GM12878 (cell line): Measurements from ENCODE around the gene STAMBP.

Source experiments
- CHD1 ChIP-seq: IDR thresholded peaks from 2 replicates; pipeline ENCODE4 v1.6.1; 2012; ENCODE audit warnings: low read depth, low read length, improper control_type of control experiment
- CTCF ChIP-seq, 3 experiments: IDR thresholded peaks in 2 of 3; conservative IDR thresholded peaks in 1 of 3; 2 replicates each; pipeline ENCODE4 v1.5.1; 2011; ENCODE audit warnings: low read depth in 3 of 3, low read length in 3 of 3, mild to moderate bottlenecking in 3 of 3, control low read depth in 2 of 3, moderate library complexity in 2 of 3, inconsistent platforms in 1 of 3, mixed read lengths in 1 of 3; ENCODE audit not compliant: control insufficient read depth in 2 of 3, insufficient read depth in 1 of 3; ENCODE audit errors: extremely low read depth in 1 of 3
- ETV6 ChIP-seq, 2 experiments: fragments of 450-650 bp in 1 of 2; IDR thresholded peaks in 1 of 2; conservative IDR thresholded peaks in 1 of 2; 2 replicates each; pipeline ENCODE4 v1.6.1; 2014; ENCODE audit warnings: antibody characterized with exemption in 1 of 2, borderline replicate concordance in 1 of 2, low read depth in 1 of 2, mild to moderate bottlenecking in 1 of 2, moderate library complexity in 1 of 2
- MTA3 ChIP-seq: IDR thresholded peaks from 2 replicates; pipeline ENCODE4 v1.6.1; 2012; ENCODE audit warnings: low read length, inconsistent platforms, borderline replicate concordance
- PBX3 ChIP-seq: IDR thresholded peaks from 2 replicates; pipeline ENCODE4 v1.6.1; 2011; ENCODE audit warnings: mild to moderate bottlenecking, low read depth, low read length, moderate library complexity; ENCODE audit not compliant: insufficient replicate concordance
- REST ChIP-seq: IDR thresholded peaks from 2 replicates; pipeline ENCODE4 v1.6.1; 2012; ENCODE audit warnings: mild to moderate bottlenecking, low read depth, low read length
- SMAD5 ChIP-seq: IDR thresholded peaks from 2 replicates; pipeline ENCODE4 v1.6.1; 2016; ENCODE audit warnings: antibody characterized with exemption, low read depth
- TBL1XR1 ChIP-seq: IDR thresholded peaks from 2 replicates; pipeline ENCODE4 v1.6.1; 2012; ENCODE audit warnings: low read depth, low read length, improper control_type of control experiment
- TCF7 ChIP-seq: IDR thresholded peaks from 2 replicates; pipeline ENCODE4 v1.6.1; 2014; ENCODE audit warnings: antibody characterized with exemption, borderline replicate concordance
- YBX1 ChIP-seq: fragments of 450-650 bp; IDR thresholded peaks from 2 replicates; pipeline ENCODE4 v1.6.1; 2016; ENCODE audit warnings: antibody characterized with exemption

DNA sequence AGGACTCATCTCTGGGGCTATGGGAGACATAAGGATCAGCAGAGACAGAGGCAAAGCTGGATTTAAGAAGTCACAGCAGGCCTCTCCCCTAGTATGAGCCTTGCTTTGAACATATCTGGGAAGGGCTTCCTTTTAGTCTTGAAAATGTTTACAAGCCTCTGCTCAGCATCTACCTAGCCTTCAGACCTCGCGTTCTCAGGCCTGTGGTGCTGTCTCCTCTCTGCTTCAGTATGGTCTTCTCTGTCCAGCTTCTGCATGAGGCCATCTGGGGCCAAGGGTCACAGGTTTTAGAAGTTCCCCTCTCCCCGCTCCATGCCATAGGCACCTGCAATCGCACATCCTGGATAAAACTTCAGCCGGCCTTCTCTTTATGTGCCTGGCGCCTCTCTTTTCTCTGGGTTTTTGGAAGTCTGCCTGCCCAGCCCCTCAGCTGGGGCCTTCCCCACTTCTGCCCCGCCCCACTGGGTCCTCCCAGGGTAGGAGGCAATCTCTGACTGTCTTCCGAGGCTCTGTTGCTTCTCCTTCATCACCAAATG lies 71.1 kb downstream of the STAMBP start:
- TF ChIP-seq MTA3, result no peak
- TF ChIP-seq TBL1XR1, result no peak
- TF ChIP-seq PBX3, result no peak
- no peak for TF ChIP-seq SMAD5
- no peak for TF ChIP-seq ETV6 (conservative IDR thresholded peaks at IDR 0.05 in 1 of 2, IDR thresholded peaks at IDR 0.05 in 1 of 2; ENCODE audit: borderline replicate concordance in 1 of 2, low read depth in 1 of 2)
- no peak for TF ChIP-seq REST
- no peak for TF ChIP-seq YBX1
- no peak for TF ChIP-seq TCF7
- no peak for TF ChIP-seq CTCF (IDR thresholded peaks at IDR 0.05 in 2 of 3, conservative IDR thresholded peaks at IDR 0.05 in 1 of 3; ENCODE audit: control insufficient read depth in 2 of 3, extremely low read depth in 1 of 3, insufficient read depth in 1 of 3, low read depth in 3 of 3, low read length in 3 of 3)
- TF ChIP-seq CHD1, result no peak
